HG02588 (cell line): ENCODE data around the gene CCDC82.

Source experiments
- ATAC-seq: cut with Tn5 transposase; IDR thresholded peaks from one replicate; pipeline ENCODE4 v1.9.1; 2021; ENCODE audit warnings: mild to moderate bottlenecking, moderate library complexity; ENCODE audit not compliant: unreplicated experiment

Gene CCDC82

DNA sequence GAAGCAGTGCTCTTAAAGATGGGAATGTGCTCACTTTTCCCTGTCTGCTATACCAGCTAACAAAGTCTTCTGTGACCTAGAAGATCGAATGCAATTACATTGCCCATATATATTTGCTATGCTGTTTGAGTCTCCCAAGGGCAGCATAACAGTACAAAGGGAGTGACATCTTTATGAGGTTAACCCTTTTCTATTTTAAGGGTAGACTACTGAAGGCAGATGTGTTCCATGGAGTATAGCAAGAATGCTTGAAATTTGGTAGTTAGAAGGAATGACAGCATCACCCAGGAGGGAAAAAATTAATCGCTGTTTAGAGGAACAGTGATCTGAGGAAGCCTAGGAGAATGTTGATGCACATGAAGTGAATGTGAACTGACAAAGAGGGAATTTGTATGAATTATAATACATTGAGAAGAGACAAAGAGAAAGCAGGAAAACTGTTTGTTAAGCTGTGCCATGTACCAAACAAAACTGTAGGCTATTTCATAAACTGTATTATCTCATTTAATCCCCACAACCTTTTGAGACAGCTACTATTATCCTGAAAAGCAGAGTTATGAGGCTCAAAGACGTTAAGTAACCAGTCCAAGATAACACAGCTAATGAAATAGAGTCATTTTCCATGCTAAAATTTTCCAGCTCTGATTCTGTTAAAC, 59.7 kb downstream of the CCDC82 start:
- no peak for ATAC-seq

DNA sequence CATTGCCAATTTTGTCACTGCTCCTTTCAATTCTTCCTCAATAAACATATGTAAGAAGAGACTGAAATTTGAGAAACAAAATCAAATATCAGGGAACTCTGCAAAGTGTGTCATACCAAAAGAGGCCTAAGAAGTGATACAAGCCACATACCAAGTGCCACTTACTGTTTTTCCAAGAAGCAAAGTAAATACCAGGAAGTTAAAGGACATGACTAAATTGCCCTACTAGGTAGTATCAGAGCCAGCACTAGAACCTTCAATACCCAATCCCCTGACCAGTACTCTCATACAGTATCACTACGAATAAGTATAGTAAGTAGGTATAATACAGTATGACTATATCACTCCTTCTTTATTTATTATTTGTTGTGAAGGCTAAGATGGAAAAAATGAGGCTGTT, 60.3 kb downstream of the CCDC82 start:
- no peak for ATAC-seq

DNA sequence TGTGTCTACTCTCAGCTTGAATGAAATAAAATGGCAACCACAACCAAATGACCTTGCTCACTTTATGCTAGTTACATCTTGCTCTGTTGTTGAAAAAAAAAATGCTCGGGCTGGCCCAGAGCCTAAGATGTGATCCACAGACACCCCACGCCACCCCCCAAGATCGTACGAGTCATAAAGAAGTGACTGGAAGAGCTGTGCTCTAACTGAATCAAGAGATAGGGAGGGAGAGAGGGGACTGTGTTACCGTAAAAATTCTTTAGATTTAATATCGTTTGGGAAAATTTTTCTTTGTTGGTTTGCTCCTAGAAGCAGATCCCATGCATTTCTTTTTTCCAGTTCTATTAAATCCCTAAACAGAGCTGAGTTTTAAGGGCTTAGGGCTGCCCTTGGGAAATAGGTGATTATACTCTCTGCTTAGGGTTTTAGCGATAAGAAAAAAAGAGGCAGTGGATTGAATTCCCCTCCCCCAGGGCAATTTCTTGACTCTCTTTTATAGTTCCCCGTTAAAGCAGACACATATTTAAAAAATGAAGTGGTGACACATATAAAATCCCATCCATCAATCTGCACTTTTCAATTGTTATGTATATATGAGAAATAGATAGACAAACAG, 61.2 kb downstream of the CCDC82 start:
- no peak for ATAC-seq

DNA sequence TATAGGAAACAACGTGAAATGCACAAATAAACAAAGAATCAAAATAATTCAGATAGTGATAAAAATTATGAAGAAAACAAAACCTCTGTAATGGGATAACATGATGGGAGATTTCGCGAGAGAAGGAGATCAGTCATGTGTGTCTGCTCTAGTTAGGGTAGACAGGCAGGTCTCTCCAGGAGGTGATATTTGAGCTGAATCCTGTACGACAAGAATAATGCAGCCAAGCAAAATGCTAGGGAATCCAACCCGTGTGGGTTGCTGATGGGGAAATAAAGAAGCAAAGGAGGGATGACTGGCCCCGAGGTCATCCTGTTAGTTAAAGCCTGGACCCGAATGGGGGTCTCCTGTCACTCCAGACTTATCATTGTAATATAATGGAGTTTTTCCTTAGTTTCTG, 62.8 kb downstream of the CCDC82 start:
- no peak for ATAC-seq

DNA sequence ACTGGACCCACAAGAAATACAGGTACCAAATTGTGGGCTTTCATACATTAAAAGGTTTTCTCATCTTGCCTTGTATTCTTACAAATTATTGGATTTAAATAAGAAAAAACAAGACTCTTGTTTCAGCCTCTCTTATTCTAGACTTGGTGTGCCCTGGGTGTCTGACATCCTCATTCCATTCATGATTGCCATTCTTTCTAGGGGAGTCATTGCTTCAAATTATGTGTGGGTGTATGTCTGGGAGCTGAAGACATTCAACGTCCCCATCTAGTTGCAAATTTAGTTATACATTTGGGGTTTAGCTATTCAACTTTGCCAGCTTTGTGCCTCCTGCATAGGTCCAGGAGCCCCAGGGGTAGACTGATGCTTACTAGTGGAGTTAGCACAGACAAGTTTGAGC, 64.8 kb downstream of the CCDC82 start:
- no peak for ATAC-seq

DNA sequence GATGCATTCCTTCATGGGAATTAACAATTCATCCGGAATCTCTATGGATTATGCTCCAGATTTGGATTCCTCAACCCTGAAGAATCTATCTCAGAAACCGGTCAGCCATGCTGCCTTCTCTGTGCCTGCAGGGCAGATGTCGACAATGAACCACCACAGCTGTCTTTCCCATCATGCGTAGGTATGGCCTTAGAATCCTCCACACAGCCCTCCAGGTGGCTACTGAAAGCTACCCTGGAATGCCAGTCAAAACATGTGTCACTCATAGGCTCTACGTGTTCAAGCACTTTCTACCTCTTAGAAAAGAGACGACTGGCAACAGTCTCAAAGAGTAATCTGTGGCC, 66.1 kb downstream of the CCDC82 start:
- no peak for ATAC-seq

DNA sequence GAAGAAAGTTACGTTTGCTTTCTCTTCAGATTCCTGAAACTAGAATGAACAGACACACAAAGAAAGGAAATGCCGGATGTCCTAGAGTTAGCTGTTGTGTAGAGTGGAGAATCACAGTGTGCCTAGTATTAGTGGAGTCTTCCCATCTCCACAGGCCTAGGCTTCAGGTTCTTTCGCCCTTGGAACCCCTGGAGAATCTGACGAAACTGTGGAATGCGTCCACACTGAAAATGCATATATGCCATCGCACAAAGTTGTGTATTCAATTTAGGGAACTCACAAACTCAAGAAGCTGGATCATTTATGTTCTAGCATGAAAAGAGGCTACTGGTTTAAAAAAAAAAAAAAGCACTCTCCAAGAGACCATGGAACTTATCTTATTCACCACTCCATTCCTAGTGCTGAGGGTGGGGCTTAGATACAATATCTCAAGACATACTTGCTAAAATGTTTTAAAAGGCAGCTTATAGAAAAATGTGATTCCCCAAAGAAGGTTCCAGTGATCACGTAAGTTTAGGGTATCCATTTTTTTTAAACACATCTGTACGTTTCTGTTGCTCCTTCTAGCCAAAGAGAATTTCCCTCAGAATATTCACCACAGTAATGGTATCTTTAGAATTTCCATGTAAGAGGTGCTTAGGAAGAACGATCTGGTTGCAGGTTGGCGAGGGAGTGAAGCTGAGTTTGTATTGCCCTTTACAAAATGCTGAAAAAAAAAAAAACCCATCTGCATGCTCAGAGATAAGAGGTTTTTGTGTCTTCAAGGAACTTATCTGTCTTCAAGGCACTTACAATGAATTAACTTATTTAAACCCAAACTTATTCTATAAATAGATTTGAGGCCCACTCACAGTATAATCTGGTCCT, 66.7 kb downstream of the CCDC82 start:
- no peak for ATAC-seq

DNA sequence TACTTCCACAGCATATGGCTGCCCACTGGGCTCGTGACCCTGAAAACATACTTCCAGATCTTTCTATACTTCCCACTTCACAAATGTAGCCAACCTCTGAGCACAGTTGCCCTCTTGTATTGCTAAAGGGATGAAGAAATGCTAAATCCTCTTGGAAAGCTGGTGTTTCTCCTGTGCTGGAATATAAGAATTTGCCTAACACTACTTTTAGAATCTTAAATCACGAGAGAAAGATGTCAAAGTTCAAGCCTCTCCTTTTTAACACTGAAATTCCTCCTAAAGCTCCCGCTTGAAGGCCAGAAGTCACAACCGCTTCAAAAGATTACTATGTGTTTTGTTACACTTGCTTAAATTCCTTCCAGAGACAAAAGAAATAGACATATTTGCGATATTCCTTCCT, 68.6 kb downstream of the CCDC82 start:
- no peak for ATAC-seq

DNA sequence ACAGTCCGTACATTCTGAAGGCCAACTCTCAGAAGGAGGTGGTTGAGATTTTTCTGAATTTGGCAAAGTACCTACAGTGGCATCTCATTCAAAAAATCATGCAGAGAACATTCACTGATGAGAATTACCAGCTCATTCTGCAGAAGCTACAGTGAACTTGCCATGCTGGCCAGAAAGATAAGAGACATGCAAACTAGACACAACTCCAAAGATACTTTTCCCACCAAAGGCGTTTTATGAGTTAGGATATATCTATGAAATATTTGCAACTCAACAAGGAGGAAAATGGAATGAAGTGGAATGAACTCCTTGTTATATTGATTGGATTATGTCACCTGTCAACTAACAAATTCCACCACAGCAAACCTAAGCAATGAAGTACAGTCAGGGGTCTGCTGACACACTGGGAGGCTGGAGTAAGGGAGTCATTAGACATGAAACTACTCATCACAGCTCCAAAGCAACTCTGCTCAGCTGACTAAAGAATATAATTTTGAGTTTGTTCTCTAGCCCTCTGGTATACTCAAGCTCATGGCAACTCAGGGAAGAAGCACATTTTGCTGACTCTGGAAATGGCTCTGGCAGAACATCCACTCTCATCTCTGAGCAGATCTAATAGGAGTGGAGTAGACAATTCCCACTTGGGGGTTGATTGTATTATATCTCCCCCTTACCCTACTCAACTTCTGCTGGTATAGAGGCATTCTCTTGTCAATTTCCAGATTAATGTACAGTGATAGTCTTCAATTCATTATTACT, 69.6 kb downstream of the CCDC82 start:
- ATAC-seq, result no peak

DNA sequence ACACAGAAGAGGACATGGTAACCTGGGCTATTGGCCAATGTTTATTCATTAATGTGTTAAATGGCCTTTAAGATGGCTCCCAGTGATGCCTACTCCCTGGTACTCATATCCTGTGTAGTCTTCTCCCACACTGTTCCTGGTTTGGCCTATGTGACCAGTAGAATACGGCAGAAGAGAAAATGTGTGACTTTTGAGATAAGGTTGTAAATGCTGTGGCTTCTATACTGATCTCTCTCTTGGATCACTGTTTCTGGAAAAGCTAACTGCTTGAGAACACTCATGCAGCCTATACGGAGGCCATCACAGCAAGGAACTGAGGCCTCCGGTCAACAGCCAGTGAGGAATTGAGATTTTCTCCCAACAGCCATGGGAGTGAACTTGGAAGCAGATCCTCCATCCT, 70.9 kb downstream of the CCDC82 start:
- ATAC-seq, result no peak

DNA sequence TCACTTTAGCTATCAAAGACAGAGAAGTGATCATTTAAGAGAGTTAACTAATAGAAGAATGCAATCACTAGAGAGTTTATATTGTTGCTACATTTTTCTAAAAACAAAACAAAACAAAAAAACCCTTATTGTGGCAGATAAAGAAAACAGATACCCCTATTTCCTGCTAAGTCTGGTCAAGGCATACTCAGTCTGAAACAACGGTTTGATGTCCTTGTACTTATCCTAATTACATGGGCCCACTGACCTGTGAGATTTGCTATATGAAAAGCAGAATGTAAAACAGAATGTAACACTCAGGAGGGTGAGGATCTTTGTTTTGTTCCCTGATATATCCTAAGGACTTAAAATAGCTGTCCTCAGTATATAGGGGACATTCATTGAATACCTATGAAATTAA, 71.3 kb downstream of the CCDC82 start:
- ATAC-seq, result no peak

DNA sequence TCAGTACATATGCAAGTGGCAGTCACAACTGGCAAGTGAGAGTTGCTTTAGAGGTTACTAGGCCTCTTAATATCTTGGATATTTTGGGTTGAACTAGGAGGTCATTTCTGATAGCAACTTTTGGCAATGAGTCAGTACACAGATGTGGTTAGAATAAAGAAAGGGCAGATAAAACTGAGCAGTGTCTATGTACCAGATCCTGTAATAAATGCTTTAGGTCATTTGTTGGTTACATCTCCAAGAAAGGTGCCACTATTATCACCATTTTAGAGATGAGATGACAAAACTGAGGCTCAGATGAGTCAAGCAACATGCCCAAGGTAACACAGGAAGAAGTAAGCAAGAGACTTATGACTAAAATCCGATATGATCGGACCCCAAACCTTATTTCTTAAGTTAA, 71.7 kb downstream of the CCDC82 start:
- no peak for ATAC-seq

DNA sequence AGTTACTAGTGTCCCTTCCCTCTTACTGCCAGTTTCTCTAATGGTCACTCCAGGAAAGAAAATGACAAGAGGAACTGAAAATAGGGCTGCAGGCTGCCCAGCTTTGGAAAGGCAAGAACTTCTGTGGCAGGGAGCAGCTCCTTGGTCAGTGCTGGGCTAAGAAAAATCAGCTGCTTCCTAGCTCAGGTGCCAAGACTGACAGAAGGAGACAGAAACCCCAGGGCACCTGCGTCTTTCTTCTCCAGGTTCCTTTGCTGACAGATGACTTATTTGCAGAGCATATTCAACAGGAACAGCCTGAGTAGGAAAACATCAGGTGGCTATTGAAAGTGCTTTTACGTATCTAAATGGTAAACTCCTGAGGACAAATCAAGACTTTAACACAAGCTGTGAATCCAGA, 72.1 kb downstream of the CCDC82 start:
- ATAC-seq, result no peak

DNA sequence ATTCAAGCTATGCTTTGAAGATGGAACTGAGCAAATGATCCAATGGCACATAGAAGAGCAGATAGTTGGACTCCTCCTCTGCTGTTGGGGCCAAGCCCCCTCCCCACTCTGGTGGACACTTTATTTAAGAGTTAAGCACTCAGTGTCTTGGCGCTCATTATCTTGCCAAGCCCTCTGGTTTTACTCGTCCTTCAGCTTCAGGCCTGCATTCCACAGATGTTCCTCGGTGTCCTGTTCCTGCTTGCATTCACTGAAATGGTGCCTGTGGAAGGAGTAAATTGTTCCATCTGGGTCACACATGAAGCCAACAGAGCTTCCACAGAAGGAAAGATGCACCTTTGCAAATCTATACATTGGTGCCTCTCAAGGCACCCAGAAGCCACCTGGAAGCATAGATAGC, 72.8 kb downstream of the CCDC82 start:
- ATAC-seq, result no peak

DNA sequence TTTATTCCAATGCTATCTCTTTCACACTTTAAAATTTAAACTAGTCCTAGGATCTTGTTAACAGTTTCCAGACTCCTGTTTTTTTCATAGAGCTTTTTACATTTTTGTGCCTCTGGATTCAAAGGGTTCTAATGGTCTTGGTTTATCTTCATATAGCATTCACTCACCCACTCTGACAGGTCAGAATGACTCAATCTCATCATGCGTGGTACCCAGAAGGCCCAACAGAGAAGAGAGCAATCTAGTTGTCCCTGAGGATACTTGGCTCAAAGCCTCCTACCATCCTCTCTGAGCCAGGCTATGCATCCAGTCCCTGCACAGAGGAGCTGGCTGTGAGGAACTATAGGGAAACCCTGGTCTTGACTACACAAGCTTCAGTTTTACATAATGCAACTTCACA, 74.2 kb downstream of the CCDC82 start:
- no peak for ATAC-seq

DNA sequence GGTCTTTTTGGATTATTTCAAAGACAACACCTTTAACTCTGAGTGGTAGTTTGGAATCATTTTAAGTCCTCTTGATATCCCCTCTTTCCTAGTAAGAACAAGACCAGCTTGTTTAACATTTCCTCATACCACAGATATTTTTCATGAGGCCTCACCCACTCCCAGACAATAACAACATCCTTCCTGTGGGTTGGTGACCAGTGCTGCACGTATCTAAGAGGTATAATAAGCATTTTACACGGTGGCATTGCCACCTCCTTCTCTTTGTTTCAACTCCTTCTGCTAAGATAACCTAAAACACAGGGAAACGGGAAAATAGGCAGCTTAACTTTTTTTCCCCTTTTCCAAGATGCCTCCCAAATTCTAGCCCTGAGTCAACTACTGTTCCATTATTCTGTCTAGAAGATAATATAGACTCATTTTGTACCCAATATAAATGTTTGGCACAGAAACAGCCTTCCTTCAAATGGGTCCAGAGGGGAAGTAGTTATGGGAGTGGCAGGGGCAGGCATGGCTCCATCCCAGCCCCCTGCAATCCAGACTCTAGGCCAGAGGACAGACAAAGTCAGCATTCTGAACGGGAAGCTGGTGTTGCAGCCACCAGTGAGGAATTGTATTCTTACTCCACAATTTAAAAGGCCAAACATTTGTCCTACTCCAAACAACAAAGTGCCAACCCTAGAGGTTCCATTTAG, 75.2 kb downstream of the CCDC82 start:
- no peak for ATAC-seq

DNA sequence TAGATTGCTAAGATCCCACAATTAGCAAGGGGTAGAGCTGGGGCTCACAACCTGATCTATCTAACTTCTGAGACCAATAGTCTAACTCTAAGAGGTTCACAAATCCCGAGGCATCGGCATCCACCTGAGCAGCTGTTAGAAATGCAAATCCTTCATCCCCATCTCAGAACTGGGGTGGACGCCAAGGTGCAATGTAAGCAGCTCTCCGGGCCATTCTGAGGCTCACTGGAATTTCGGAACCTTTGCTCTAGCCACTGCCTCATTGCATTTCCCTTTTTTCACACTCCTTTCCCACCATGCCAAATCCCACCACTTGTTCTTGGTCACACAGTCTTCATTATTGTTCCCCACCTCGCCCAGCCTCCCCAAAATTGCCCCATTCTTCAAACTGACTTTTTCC, 76.5 kb downstream of the CCDC82 start:
- ATAC-seq, result no peak

DNA sequence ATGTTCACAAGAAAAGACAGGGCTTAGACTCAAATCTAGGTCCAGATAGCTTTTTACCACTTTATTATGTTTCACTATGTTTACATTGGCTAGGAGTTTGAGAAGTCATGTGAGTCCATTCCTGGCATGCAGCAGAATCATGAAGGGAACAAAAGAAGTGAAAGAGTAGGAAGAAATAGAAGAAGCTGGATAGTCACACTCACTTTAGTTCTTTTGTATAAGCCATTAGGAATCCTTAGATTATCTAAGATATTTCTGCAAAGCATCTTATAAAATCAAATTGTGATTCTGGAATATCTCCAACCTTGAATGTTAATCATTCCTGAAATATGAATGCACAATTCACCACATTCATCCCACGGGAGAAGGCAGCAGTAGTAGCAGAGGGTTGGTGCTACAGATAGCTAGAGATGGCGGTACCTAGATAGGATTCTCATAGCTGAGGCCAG, 78.6 kb downstream of the CCDC82 start:
- no peak for ATAC-seq

DNA sequence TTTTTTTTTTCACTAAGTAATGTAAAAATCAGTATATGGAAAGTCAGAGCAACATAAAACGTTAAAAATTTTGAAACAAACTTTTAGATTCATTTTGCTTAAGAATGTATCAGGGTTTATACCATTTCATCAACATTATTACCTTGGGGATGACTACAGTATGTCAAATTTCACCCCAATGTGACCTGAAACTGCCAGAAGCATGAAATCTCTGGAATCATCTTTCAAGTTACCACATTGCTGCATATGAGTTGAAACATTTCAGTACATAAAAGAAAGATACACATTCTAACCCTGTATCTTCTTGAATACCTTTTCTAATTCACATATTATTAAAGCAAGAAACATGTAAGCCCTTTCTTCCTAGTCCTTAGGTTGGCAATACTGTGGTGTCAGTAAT, 79.5 kb downstream of the CCDC82 start:
- ATAC-seq, result no peak

DNA sequence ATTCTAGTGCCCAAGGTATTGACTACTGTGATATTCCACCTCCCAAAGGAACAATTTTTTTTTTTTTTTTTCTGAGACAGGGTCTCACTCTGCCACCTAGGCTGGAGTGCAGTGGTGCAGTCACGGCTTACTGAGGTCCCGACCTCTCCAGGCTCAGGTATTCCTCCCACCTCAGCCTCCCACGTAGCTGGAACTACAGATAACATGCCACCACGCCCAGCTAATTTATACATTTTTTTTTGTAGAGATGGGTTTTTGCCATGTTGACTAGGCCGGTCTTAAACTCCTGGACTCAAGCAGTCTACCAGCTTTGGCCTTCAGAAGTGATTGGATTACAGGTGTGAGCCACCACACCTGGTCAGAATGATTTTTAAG, 80.1 kb downstream of the CCDC82 start:
- no peak for ATAC-seq
